ENCODE results near the gene MYO7B.

MYO7B gene

DNA sequence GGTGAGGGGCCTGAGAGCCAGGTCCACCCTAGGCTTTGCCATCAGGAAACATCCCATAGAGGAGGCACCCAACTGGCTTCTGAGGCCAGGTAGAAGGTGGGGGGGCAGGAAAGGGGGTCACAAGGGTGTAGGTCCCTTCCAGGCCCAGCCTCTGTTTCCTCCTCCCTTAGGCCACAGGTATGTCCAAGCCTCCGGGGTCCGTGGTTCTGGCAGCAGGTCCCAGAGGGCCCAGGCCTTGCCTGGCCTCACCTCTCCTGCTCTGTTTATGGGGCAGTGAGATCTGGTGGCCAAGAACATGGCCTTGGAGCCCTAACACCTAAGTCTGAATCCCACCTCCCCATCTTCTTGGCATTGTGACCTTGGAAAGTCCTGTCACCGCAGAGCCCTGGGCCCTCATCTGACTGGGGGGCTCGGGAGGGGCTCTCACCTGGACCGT lies 88.9 kb downstream of the MYO7B start:
- no peak for DNase-seq (ENCODE audit: low read depth in 1 of 2, low spot score in 1 of 2)

GRCh38 chr2:127624756-127625571 lies 89.5 kb downstream of the MYO7B start:
- no peak for DNase-seq (ENCODE audit: low read depth in 1 of 2, low spot score in 1 of 2)

DNA sequence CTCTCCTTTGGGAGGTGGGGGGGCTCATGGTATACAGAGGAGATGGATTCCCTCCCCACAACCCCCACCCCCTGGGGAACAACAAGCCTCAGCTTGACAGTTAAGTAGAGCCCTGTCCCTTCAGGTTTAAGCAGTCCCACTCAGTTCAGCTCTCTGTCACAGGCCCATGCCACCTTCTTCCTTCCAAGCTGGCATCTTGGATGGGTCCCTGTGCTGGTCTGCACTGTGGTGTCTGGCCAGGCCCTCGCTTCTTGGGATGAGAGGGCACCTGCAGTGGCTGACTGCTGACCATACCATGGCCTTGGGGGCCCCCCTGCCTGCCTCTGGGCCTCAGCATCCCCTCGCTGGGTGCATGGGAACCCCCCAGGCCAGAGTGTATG lies 90.1 kb downstream of the MYO7B start:
- no peak for DNase-seq (ENCODE audit: low read depth in 1 of 2, low spot score in 1 of 2)

DNA sequence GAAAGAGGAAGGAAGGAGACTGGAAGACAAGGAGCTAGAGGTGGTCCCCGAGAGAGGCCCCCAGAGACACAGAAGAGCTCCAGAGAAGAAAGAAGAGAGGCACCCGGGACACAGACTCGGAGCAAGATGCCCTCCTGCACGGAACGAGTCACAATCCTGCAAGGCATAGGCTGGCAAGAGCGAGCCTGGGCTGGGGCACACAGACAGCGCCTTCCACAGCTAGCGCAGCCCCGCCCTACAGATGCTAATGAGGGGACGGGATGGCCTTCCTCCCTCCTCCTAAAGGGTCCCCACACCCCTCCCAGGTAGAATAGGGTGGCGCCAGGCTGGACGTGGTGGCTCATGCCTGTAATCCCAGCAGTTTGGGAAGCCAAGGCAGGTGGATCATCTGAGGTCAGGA lies 90.7 kb downstream of the MYO7B start:
- no peak for DNase-seq (ENCODE audit: low read depth in 1 of 2, low spot score in 1 of 2)

- DNase-seq (ENCODE audit: low read depth in 1 of 2, low spot score in 1 of 2) = no peak
These were observed 91.6 kb downstream of the MYO7B start for GRCh38 chr2:127626917-127627739.

GRCh38 chr2:127627740-127628571 lies 92.5 kb downstream of the MYO7B start:
- DNase-seq (ENCODE audit: low read depth in 1 of 2, low spot score in 1 of 2) = no peak

- DNase-seq (ENCODE audit: low read depth in 1 of 2, low spot score in 1 of 2) = no peak
These were observed 93.5 kb downstream of the MYO7B start for GRCh38 chr2:127628767-127629614.

DNA sequence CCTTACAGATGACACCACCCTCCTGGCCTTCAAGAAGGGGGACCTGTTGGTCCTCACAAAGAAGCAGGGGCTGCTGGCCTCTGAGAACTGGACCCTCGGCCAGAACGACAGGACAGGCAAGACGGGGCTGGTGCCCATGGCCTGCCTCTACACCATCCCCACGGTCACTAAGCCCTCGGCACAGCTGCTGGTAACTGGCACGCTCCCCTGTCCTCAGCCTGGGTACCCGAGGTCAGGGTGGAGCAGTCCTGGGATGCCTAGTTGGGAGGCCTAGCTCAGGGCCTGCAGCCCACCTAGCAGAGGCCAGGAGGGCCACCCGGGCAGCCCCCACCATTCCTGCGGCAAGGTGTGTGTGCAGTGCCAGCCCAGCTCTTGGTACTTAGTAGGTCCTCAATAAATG lies 94.2 kb downstream of the MYO7B start:
- DNase-seq (ENCODE audit: low read depth in 1 of 2, low spot score in 1 of 2) = no peak

DNA sequence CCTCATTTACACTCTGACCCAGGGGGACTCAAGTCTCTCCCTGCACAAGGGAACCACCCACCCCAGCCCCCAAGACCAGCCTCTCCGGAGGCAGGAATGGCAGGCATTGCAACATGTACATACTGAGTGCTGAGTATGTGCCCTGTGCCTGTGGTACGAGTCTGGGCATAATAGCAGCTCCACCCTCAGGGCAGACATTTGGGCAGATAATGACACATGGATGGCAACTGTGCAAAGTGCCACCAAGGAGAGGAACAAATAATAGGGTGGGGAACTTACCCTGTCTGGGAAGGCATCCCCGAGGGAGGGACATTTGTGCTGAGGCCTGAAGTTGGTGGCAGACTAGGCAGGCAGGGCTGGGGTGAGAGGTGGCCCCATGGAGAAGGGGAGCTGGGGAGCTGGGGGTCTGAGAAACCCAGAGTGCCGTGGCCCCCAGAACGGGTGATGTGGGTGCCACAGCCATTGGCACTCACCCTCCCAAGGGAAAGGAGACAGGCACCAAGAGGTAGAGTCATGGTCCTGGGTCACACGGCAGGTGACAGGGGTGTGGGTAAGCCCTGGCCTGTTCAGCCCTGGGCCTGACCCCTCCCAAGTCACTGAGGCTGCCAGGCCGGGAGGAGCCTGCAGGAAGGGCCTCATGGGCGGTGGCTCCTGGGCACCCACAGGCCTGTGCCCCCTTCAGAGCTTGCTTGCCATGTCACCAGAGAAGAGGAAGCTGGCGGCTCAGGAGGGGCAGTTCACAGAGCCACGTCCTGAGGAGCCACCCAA lies 94.8 kb downstream of the MYO7B start:
- no peak for DNase-seq (ENCODE audit: low read depth in 1 of 2, low spot score in 1 of 2)

- no peak for DNase-seq (ENCODE audit: low read depth in 1 of 2, low spot score in 1 of 2)
These were observed 95.5 kb downstream of the MYO7B start for GRCh38 chr2:127630864-127631540.

DNA sequence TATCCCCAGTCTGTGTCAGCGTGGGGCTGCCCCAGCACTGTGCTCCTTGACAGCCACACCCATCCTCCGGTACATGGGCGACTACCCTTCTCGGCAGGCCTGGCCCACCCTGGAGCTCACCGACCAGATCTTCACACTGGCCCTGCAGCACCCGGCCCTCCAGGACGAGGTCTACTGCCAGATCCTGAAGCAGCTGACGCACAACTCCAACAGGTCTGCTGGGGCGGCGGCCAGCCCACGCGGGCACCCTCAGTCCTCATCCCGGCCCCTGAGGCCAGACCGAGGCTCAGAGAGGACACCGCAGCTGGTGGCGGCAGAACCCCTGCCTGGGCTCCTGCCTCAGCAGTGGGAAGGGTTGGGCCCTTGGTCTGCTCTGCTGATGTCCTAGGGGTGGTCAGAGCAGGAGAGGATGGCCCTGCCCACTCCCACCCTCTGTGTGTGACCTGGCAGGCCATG lies 96.1 kb downstream of the MYO7B start:
- no peak for DNase-seq (ENCODE audit: low read depth in 1 of 2, low spot score in 1 of 2)

- DNase-seq (ENCODE audit: low read depth in 1 of 2, low spot score in 1 of 2) = no peak
These were observed 96.6 kb downstream of the MYO7B start for GRCh38 chr2:127631997-127632581.

DNA sequence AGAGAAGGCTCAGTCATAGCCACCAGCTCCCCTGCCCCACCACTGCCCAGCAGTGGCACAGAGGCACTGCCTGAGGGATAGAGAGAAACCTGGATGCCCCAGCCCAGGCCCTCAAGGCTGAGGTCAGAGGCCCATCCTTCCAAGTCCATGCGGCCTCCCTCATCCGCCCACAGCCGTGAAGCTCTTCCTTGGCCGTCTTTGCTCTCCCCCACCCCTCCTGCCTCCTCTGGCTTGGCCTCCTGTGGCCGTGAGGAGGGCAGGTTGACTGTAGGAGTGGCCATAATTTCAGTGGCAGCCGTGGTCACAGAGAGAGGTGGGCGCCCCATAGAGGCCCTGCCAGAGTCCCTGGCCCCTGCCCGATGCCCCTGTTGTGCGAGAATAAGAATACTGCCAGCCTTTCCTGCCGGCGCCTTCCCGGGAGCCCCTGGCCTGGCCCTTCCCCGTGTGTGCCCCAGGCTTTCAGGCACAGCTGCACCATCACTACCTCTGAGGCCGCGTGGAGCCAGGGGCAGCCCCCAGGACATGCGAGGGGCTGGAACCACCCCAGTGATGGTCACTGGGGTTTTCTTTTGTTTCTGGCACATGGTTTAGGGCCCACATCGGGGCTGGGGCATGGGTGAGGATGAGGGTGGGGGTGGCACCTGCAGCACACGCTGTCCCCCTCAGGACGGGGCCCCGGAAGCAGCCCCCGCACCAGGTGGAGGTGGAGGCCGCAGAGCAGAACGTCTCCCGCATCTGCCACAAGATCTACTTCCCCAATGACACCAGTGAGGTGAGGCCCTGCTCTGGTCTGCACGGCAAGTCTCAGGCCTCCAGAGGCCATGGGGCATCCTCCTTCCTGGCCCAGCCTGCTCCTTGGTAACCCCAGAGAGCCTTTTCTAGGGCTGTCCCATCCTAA lies 97.4 kb downstream of the MYO7B start:
- no peak for DNase-seq (ENCODE audit: low read depth in 1 of 2, low spot score in 1 of 2)

DNA sequence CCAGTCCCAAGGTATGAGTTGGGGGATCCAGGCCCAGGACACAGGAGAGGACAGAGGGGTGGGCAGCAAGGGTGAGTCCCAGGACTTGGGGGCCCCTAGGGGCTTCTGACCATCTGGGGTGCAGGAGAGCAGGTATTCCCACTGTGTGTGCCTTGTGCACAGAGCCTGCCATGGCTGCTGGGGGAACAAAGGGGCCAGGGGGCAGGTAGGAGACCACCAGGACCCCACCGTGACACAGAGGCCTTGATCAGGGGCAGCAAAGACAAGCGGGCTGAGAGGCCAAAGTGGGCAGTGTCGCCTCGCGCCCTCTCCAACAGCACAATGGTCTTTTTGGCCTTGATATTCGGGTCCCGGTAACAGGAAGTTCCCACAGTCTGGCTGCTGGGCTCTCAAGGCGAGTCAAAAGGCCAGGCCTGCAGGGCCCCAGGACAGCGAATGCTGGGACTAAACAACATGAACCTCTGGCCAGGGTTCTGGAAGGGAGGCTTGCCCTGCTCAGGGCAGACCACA lies 98.1 kb downstream of the MYO7B start:
- no peak for DNase-seq (ENCODE audit: low read depth in 1 of 2, low spot score in 1 of 2)

DNA sequence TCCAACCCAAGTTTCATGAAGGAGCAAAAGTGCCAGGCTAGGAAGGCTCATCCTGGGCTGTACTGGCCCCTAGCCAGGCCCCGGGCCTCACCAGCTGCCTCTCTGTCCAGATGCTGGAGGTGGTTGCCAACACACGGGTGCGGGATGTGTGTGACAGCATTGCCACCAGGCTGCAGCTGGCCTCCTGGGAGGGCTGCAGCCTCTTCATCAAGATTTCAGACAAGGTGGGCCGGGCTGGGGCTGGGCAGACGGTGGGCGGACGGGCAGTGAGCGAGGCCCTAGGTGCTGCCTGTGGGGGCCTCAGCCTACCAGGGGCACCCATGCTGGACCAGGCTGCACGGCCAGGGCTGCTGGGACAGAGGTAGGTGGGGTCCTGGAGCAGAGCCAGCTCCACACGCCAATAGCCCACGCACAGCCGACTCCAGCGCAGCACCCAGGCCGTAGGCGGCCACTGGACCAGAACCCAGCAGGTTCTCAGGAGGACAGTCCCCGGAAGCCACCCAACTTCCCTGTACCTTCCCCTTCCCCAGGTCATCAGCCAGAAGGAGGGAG lies 98.7 kb downstream of the MYO7B start:
- no peak for DNase-seq (ENCODE audit: low read depth in 1 of 2, low spot score in 1 of 2)

GRCh38 chr2:127634626-127635379 lies 99.3 kb downstream of the MYO7B start:
- DNase-seq (ENCODE audit: low read depth in 1 of 2, low spot score in 1 of 2) = no peak

All from activated T-helper 1 cell treated with anti-CD3 and anti-CD28 coated beads, Interleukin-2, amount 50 U/mL, for 16 hours (primary cell).